ENCODE data around the gene TRIM8.

DNA sequence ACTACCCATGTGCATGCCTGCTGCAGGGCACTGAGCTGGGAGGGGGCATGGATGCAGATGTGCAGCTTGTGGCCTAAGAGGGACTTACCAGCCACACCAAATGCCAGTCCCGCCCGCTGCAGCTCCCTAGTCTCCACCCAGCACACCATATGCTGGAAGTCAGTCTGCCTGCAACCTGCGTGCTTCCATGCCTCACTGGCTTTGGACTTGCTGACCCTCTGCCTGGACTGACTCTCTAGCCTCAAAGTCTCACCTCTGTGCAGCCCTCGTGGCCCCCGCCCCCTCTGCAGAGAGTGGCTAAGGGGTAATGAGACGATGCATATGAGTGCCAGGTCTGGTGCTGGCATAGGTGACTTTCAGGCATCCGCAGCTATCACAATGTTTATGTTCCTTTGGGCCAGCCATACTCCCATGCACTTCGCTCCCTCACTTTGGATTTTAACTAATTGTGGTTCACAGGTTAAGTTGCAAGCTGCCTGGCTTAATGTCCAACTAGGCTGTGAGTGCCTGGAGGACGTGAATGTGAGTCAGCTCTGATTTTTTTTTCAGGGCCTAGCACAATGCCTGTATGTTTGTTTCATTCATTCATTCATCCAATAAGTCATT lies 21.7 kb downstream of the TRIM8 start:
- TF ChIP-seq, protein P1, sequence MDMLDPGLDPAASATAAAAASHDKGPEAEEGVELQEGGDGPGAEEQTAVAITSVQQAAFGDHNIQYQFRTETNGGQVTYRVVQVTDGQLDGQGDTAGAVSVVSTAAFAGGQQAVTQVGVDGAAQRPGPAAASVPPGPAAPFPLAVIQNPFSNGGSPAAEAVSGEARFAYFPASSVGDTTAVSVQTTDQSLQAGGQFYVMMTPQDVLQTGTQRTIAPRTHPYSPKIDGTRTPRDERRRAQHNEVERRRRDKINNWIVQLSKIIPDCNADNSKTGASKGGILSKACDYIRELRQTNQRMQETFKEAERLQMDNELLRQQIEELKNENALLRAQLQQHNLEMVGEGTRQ (CRISPR knock-in tag; IDR thresholded peaks at IDR 0.05) = no peak
- TF ChIP-seq, protein P2, sequence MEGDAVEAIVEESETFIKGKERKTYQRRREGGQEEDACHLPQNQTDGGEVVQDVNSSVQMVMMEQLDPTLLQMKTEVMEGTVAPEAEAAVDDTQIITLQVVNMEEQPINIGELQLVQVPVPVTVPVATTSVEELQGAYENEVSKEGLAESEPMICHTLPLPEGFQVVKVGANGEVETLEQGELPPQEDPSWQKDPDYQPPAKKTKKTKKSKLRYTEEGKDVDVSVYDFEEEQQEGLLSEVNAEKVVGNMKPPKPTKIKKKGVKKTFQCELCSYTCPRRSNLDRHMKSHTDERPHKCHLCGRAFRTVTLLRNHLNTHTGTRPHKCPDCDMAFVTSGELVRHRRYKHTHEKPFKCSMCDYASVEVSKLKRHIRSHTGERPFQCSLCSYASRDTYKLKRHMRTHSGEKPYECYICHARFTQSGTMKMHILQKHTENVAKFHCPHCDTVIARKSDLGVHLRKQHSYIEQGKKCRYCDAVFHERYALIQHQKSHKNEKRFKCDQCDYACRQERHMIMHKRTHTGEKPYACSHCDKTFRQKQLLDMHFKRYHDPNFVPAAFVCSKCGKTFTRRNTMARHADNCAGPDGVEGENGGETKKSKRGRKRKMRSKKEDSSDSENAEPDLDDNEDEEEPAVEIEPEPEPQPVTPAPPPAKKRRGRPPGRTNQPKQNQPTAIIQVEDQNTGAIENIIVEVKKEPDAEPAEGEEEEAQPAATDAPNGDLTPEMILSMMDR (IDR thresholded peaks at IDR 0.05) = no peak
- TF ChIP-seq, protein P3, sequence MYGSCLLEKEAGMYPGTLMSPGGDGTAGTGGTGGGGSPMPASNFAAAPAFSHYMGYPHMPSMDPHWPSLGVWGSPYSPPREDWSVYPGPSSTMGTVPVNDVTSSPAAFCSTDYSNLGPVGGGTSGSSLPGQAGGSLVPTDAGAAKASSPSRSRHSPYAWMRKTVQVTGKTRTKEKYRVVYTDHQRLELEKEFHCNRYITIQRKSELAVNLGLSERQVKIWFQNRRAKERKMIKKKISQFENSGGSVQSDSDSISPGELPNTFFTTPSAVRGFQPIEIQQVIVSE (CRISPR knock-in tag; IDR thresholded peaks at IDR 0.05; ENCODE audit: borderline replicate concordance) = no peak
- TF ChIP-seq, protein P4, sequence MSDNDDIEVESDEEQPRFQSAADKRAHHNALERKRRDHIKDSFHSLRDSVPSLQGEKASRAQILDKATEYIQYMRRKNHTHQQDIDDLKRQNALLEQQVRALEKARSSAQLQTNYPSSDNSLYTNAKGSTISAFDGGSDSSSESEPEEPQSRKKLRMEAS (CRISPR knock-in tag; IDR thresholded peaks at IDR 0.05) = no peak
- TF ChIP-seq RELA (CRISPR knock-in tag; IDR thresholded peaks at IDR 0.05; ENCODE audit: borderline replicate concordance) (no peak), NFYB (CRISPR knock-in tag; conservative IDR thresholded peaks at IDR 0.05; ENCODE audit: low read depth) (no peak), SMAD4 (CRISPR knock-in tag; IDR thresholded peaks at IDR 0.05) (no peak), CREB1 (CRISPR knock-in tag; IDR thresholded peaks at IDR 0.05) (no peak), ZNF423 (CRISPR knock-in tag; IDR thresholded peaks at IDR 0.05) (no peak), JUN (CRISPR knock-in tag; IDR thresholded peaks at IDR 0.05) (no peak), NFATC4 (CRISPR knock-in tag; IDR thresholded peaks at IDR 0.05) (no peak)
- TF ChIP-seq, protein P5, sequence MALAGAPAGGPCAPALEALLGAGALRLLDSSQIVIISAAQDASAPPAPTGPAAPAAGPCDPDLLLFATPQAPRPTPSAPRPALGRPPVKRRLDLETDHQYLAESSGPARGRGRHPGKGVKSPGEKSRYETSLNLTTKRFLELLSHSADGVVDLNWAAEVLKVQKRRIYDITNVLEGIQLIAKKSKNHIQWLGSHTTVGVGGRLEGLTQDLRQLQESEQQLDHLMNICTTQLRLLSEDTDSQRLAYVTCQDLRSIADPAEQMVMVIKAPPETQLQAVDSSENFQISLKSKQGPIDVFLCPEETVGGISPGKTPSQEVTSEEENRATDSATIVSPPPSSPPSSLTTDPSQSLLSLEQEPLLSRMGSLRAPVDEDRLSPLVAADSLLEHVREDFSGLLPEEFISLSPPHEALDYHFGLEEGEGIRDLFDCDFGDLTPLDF (CRISPR knock-in tag; IDR thresholded peaks at IDR 0.05) = no peak
- TF ChIP-seq, protein P6, sequence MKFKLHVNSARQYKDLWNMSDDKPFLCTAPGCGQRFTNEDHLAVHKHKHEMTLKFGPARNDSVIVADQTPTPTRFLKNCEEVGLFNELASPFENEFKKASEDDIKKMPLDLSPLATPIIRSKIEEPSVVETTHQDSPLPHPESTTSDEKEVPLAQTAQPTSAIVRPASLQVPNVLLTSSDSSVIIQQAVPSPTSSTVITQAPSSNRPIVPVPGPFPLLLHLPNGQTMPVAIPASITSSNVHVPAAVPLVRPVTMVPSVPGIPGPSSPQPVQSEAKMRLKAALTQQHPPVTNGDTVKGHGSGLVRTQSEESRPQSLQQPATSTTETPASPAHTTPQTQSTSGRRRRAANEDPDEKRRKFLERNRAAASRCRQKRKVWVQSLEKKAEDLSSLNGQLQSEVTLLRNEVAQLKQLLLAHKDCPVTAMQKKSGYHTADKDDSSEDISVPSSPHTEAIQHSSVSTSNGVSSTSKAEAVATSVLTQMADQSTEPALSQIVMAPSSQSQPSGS (CRISPR knock-in tag; IDR thresholded peaks at IDR 0.05; ENCODE audit: borderline replicate concordance, low read depth) = no peak
- TF ChIP-seq, protein P7, sequence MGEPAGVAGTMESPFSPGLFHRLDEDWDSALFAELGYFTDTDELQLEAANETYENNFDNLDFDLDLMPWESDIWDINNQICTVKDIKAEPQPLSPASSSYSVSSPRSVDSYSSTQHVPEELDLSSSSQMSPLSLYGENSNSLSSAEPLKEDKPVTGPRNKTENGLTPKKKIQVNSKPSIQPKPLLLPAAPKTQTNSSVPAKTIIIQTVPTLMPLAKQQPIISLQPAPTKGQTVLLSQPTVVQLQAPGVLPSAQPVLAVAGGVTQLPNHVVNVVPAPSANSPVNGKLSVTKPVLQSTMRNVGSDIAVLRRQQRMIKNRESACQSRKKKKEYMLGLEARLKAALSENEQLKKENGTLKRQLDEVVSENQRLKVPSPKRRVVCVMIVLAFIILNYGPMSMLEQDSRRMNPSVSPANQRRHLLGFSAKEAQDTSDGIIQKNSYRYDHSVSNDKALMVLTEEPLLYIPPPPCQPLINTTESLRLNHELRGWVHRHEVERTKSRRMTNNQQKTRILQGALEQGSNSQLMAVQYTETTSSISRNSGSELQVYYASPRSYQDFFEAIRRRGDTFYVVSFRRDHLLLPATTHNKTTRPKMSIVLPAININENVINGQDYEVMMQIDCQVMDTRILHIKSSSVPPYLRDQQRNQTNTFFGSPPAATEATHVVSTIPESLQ (CRISPR knock-in tag; IDR thresholded peaks at IDR 0.05) = no peak

Measured in WTC11 (cell line).